ENCODE measurements around the gene OR52B2.

OR52B2 gene

GRCh38 chr11:6132431-6132830 is 37.7 kb downstream of the OR52B2 start:
- no peak for DNase-seq (ENCODE audit: low read depth)
- in situ Hi-C loops (cut with HindIII; ENCODE audit: low sequenced_read_pairs), result no loop called here
- H3K4me3 ChIP-seq (ENCODE audit: low read depth, low read length), result no peak overlapping the region
- no peak for TF ChIP-seq CTCF (IDR thresholded peaks at IDR 0.05; ENCODE audit: low read depth, low read length, missing control alignments)

GRCh38 chr11:6129635-6130034 is 40.5 kb downstream of the OR52B2 start:
- TF ChIP-seq CTCF (IDR thresholded peaks at IDR 0.05; ENCODE audit: low read depth, low read length, missing control alignments), result no peak
- H3K4me3 ChIP-seq (ENCODE audit: low read depth, low read length), result no peak overlapping the region
- no peak for DNase-seq (ENCODE audit: low read depth)
- in situ Hi-C loops (cut with HindIII; ENCODE audit: low sequenced_read_pairs), result no loop called here

- in situ Hi-C loops (cut with HindIII; ENCODE audit: low sequenced_read_pairs), result no loop called here
- no peak for TF ChIP-seq CTCF (IDR thresholded peaks at IDR 0.05; ENCODE audit: low read depth, low read length, missing control alignments)
- no peak overlapping the region for H3K4me3 ChIP-seq (ENCODE audit: low read depth, low read length)
Measured at GRCh38 chr11:6129011-6129410, 41.1 kb downstream of the OR52B2 start.

GRCh38 chr11:6127881-6128280 is 42.2 kb downstream of the OR52B2 start:
- no peak for TF ChIP-seq CTCF (IDR thresholded peaks at IDR 0.05; ENCODE audit: low read depth, low read length, missing control alignments)
- in situ Hi-C loops (cut with HindIII; ENCODE audit: low sequenced_read_pairs), result no loop called here
- no peak for DNase-seq (ENCODE audit: low read depth)
- no peak overlapping the region for H3K4me3 ChIP-seq (ENCODE audit: low read depth, low read length)

More at GRCh38 chr11:6129011-6129410, 41.1 kb downstream of the OR52B2 start:
- no peak for DNase-seq (ENCODE audit: low read depth)

- no peak for DNase-seq (ENCODE audit: low read depth)
- no peak overlapping the region for H3K4me3 ChIP-seq (ENCODE audit: low read depth, low read length)
- in situ Hi-C loops (cut with HindIII; ENCODE audit: low sequenced_read_pairs), result no loop called here
- no peak for TF ChIP-seq CTCF (IDR thresholded peaks at IDR 0.05; ENCODE audit: low read depth, low read length, missing control alignments)
Measured at GRCh38 chr11:6124245-6124644, 45.9 kb downstream of the OR52B2 start.
